Gastroesophageal sphincter (tissue), 4 donors: Measurements from ENCODE around the gene STRA8. TPM values are rescaled to one million over a fixed set of nuclear protein-coding genes. Genes with fewer than 3 reads are reported as not detected.

ENCODE experiments used
- ATAC-seq: fragments of 150-250 bp; one replicate; pipeline ENCODE4 v1.9.1; 2016; ENCODE audit warnings: mild to moderate bottlenecking, moderate library complexity
- H3K27ac ChIP-seq, 4 donors: fragments of 200-600 bp; sonication (generic) in 3 of 4; 1 replicate in 3 of 4; 2 replicates in 1 of 4; pipeline ENCODE4 v1.5.1; 2016 to 2019
- H3K27me3 ChIP-seq: fragments of 200-600 bp; sonication (generic); one replicate; pipeline ENCODE4 v1.5.1; 2019
- H3K36me3 ChIP-seq, 2 donors: fragments of 200-600 bp; sonication (generic); one replicate each; pipeline ENCODE4 v1.5.1; 2019; ENCODE audit warnings: control low read depth in 1 of 2
- H3K4me1 ChIP-seq, 3 donors: fragments of 200-600 bp; sonication (generic); 1 replicate in 2 of 3; 2 replicates in 1 of 3; pipeline ENCODE4 v1.5.1; 2016 to 2019; ENCODE audit warnings: control low read depth in 2 of 3
- H3K4me3 ChIP-seq, 2 donors: fragments of 200-600 bp; sonication (generic); one replicate each; pipeline ENCODE4 v1.5.1; 2019; ENCODE audit warnings: mild to moderate bottlenecking in 1 of 2, moderate library complexity in 1 of 2
- H3K9me3 ChIP-seq, 3 donors: fragments of 200-600 bp; sonication (generic); one replicate each; pipeline ENCODE4 v1.5.1; 2017 to 2019; ENCODE audit warnings: control low read depth in 2 of 3
- CTCF ChIP-seq, 4 experiments: fragments of 200-600 bp in 2 of 4; fragments of 450-650 bp in 2 of 4; sonication (generic) in 1 of 4; IDR thresholded peaks; one replicate each; pipeline ENCODE4 v1.5.1; 2017 to 2019; ENCODE audit warnings: antibody characterized with exemption in 4 of 4, mild to moderate bottlenecking in 2 of 4, moderate library complexity in 2 of 4
- EP300 ChIP-seq: sonication (generic); formaldehyde crosslinking; IDR thresholded peaks from one replicate; pipeline ENCODE4 v1.6.1; 2017; ENCODE audit warnings: antibody characterized with exemption, mild to moderate bottlenecking
- POLR2A ChIP-seq, 2 donors: fragments of 450-650 bp; IDR thresholded peaks; one replicate each; pipeline ENCODE4 v1.6.1; 2017; ENCODE audit warnings: antibody characterized with exemption in 2 of 2, mild to moderate bottlenecking in 2 of 2, moderate library complexity in 1 of 2
- POLR2AphosphoS5 ChIP-seq: sonication (generic); formaldehyde crosslinking; IDR thresholded peaks from one replicate; pipeline ENCODE4 v1.6.1; 2017; ENCODE audit warnings: antibody characterized with exemption
- WGBS, 2 donors: methylation state at CpG; one replicate each; pipeline ENCODE4 v1.1.5; 2018; ENCODE audit warnings: low coverage in 1 of 2; 5-methylcytosine and 5-hydroxymethylcytosine counted together
- total RNA-seq, 4 donors: library from RNA; depleted of rRNA; stranded (reverse); fragments of >200 nt; gene quantifications; one replicate each; pipeline ENCODE4 v1.1.0, GENCODE V29; 2016

The STRA8 gene
- total RNA-seq, 4 donors from 2014 or later = not detected

DNA sequence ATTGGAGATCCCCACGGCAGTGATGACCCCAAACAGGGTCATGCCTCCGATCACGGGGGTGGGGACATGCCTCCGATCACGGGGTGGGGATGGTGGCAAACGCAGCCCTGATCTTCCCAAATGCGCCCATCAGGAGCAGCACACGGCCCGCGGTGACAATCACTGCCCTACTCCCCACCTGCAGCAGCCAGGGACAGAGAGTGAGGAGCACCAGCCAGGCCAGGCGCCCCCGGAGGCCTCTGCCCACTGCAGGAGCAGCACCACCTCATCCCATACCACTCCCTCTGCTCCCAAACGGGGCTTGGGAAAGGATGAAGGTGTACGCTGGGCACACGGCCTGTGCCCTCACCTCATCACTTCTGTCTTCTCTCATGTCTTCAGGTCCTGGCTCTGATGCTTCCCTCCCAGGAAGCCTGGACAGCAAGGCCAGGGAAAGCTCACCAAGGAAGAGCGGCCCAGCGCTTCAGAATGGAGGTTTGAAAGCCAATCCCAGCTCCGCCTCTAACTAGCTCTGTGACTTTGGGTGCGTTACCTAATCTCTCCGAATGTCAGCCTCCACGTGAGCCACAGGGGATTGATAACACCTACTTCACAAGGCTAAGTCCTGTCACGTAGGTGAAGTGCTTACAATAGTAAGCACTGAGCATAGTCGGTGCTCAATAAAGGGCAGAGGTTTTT lies 37.1 kb downstream of the STRA8 start:
- Histone ChIP-seq H3K27ac (no peak overlapping the region), H3K36me3 (no peaks in the 10 kb centered on the region), H3K4me3 (no peak overlapping the region), H3K9me3 (peaks cover 0 to 18% (median 0%) of the 10 kb centered on the region in 3 donors), H3K27me3 (peaks cover 12% of the 10 kb centered on the region), H3K4me1 (peaks cover 0 to 4% (median 0%) of the 10 kb centered on the region in 3 donors)
- TF ChIP-seq POLR2A (IDR thresholded peaks at IDR 0.05) (no peak), POLR2AphosphoS5 (no peak), EP300 (no peak), CTCF (IDR thresholded peaks at IDR 0.05) (no peak)
- no CpG with 5 or more reads among the region's 23 CpGs for WGBS, 2 donors
- ATAC-seq = no peak

DNA sequence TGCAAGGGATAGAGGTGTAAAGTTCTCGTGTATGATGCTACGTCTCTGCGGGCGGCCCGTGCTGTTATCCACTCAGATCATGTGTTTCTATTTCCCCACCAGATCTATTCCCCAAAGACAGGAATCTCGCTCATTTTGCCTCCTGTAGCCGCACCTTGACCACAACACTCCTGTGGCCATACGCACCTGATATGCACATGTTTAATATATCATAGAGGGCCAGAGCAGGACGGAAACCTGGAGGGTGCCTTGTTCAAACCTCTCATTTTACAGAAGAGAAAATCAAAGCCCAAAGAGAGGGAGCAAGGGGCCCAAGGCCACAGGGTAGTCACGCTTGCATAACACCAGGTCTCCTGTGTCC lies 37.6 kb downstream of the STRA8 start:
- peaks cover 12% of the 10 kb centered on the region for H3K27me3 ChIP-seq
- H3K36me3 ChIP-seq = no peaks in the 10 kb centered on the region

GRCh38 chr7:135272303-135272702 lies 38.7 kb downstream of the STRA8 start:
- WGBS, 2 donors = 75 to 77% methylated on average over 3 of the region's 3 CpGs
- H3K4me1 ChIP-seq = peaks cover 0 to 4% (median 0%) of the 10 kb centered on the region in 3 donors
- ATAC-seq = no peak
- no peaks in the 10 kb centered on the region for H3K36me3 ChIP-seq
- TF ChIP-seq CTCF (IDR thresholded peaks at IDR 0.05) = no peak
- no peak for TF ChIP-seq POLR2A (IDR thresholded peaks at IDR 0.05)
- TF ChIP-seq POLR2AphosphoS5 = no peak
- TF ChIP-seq EP300 = no peak
- no peak overlapping the region for H3K4me3 ChIP-seq
- peaks cover 12% of the 10 kb centered on the region for H3K27me3 ChIP-seq
- H3K9me3 ChIP-seq = peaks cover 0 to 3% (median 0%) of the 10 kb centered on the region in 3 donors
- no peak overlapping the region for H3K27ac ChIP-seq

More for the DNA sequence above, 37.6 kb downstream of the STRA8 start:
- TF ChIP-seq EP300 (no peak), CTCF (IDR thresholded peaks at IDR 0.05) (no peak), POLR2AphosphoS5 (no peak), POLR2A (IDR thresholded peaks at IDR 0.05) (no peak)
- WGBS, 2 donors = 79 to 88% methylated on average over 6 to 10 of the region's 10 CpGs
- Histone ChIP-seq H3K4me1 (peaks cover 0 to 4% (median 0%) of the 10 kb centered on the region in 3 donors), H3K4me3 (no peak overlapping the region), H3K9me3 (peaks cover 0 to 13% (median 0%) of the 10 kb centered on the region in 3 donors), H3K27ac (no peak overlapping the region)
- ATAC-seq = no peak

- Histone ChIP-seq H3K27me3 (peaks cover 9% of the 10 kb centered on the region), H3K9me3 (no peaks in the 10 kb centered on the region), H3K36me3 (no peaks in the 10 kb centered on the region)
Observed at GRCh38 chr7:135273581-135273980, 39.9 kb downstream of the STRA8 start.

More at GRCh38 chr7:135273581-135273980, 39.9 kb downstream of the STRA8 start:
- TF ChIP-seq CTCF (IDR thresholded peaks at IDR 0.05) (no peak), POLR2A (IDR thresholded peaks at IDR 0.05) (no peak), EP300 (no peak), POLR2AphosphoS5 (no peak)
- ATAC-seq = no peak
- Histone ChIP-seq H3K4me3 (no peak overlapping the region), H3K27ac (no peak overlapping the region), H3K4me1 (peaks cover 0 to 4% (median 0%) of the 10 kb centered on the region in 3 donors)
- 58 to 100% methylated on average over 1 to 4 of the region's 4 CpGs for WGBS, 2 donors
